Testis (tissue), 2 donors: ENCODE results near the gene CTH.

ENCODE experiments used
- CTCF ChIP-seq, 3 experiments: fragments of 450-650 bp in 2 of 3; fragments of 200-600 bp in 1 of 3; sonication (generic) in 1 of 3; IDR thresholded peaks; one replicate each; pipeline ENCODE4 v1.5.1; 2016 to 2019; ENCODE audit warnings: antibody characterized with exemption in 3 of 3, mild to moderate bottlenecking in 2 of 3, moderate library complexity in 1 of 3
- POLR2A ChIP-seq: fragments of 450-650 bp; IDR thresholded peaks from one replicate; pipeline ENCODE4 v1.6.1; 2017; ENCODE audit warnings: antibody characterized with exemption, mild to moderate bottlenecking, moderate library complexity

- TF ChIP-seq POLR2A (no peak), CTCF (IDR thresholded peaks at IDR 0.05) (no peak)
These were observed 72.3 kb downstream of the CTH start for GRCh38 chr1:70483342-70483741.
